Measurements from ENCODE around the gene FSTL4.

FSTL4 gene

GRCh38 chr5:133265257-133265656 is 347.1 kb downstream of the FSTL4 start:
- no peak for DNase-seq (ENCODE audit: low read depth in 2 of 2)

- DNase-seq (ENCODE audit: low read depth in 2 of 2), result no peak
These were observed 349.7 kb downstream of the FSTL4 start for GRCh38 chr5:133262690-133263089.

GRCh38 chr5:133261993-133262392 is 350.3 kb downstream of the FSTL4 start:
- DNase-seq (ENCODE audit: low read depth in 2 of 2), result no peak

GRCh38 chr5:133260715-133261114 is 351.6 kb downstream of the FSTL4 start:
- no peak for DNase-seq (ENCODE audit: low read depth in 2 of 2)

- no peak for DNase-seq (ENCODE audit: low read depth in 2 of 2)
These were observed 352.9 kb downstream of the FSTL4 start for GRCh38 chr5:133259199-133259997.

GRCh38 chr5:133257977-133258376 is 354.4 kb downstream of the FSTL4 start:
- no peak for DNase-seq (ENCODE audit: low read depth in 2 of 2)

GRCh38 chr5:133256276-133256675 is 356.1 kb downstream of the FSTL4 start:
- DNase-seq (ENCODE audit: low read depth in 2 of 2), result no peak

GRCh38 chr5:133254803-133255202 is 357.5 kb downstream of the FSTL4 start:
- DNase-seq (ENCODE audit: low read depth in 2 of 2), result no peak

- no peak for DNase-seq (ENCODE audit: low read depth in 2 of 2)
These were observed 358.7 kb downstream of the FSTL4 start for GRCh38 chr5:133253671-133254070.

- no peak for DNase-seq (ENCODE audit: low read depth in 2 of 2)
These were observed 359.3 kb downstream of the FSTL4 start for GRCh38 chr5:133253070-133253469.

GRCh38 chr5:133252133-133252480 is 360.2 kb downstream of the FSTL4 start:
- DNase-seq (ENCODE audit: low read depth in 2 of 2), result no peak

GRCh38 chr5:133251296-133252132 is 360.8 kb downstream of the FSTL4 start:
- no peak for DNase-seq (ENCODE audit: low read depth in 2 of 2)

GRCh38 chr5:133250527-133250926 is 361.8 kb downstream of the FSTL4 start:
- DNase-seq (ENCODE audit: low read depth in 2 of 2), result no peak

- DNase-seq (ENCODE audit: low read depth in 2 of 2), result no peak
These were observed 362.7 kb downstream of the FSTL4 start for GRCh38 chr5:133249593-133249992.

- DNase-seq (ENCODE audit: low read depth in 2 of 2), result no peak
These were observed 364.3 kb downstream of the FSTL4 start for GRCh38 chr5:133247881-133248624.

- no peak for DNase-seq (ENCODE audit: low read depth in 2 of 2)
These were observed 365.1 kb downstream of the FSTL4 start for GRCh38 chr5:133247151-133247709.

- no peak for DNase-seq (ENCODE audit: low read depth in 2 of 2)
These were observed 365.8 kb downstream of the FSTL4 start for GRCh38 chr5:133246376-133247150.

GRCh38 chr5:133246053-133246370 is 366.3 kb downstream of the FSTL4 start:
- no peak for DNase-seq (ENCODE audit: low read depth in 2 of 2)

- no peak for DNase-seq (ENCODE audit: low read depth in 2 of 2)
These were observed 366.9 kb downstream of the FSTL4 start for GRCh38 chr5:133245191-133246052.

- no peak for DNase-seq (ENCODE audit: low read depth in 2 of 2)
These were observed 368.1 kb downstream of the FSTL4 start for GRCh38 chr5:133244242-133244641.
